SK-MEL-5 (cell line): ENCODE data around the gene PDZD4. TPM values are rescaled to one million over a fixed set of nuclear protein-coding genes. Genes with fewer than 3 reads are reported as not detected.

ENCODE experiments used
- DNase-seq: peaks from one replicate; pipeline ENCODE4 v3.0.0-alpha.2; 2016; ENCODE audit warnings: low read depth, low spot score
- in situ Hi-C: cut with HindIII; loops from 2 replicates; pipeline ENCODE4 v1.10.0; 2016; ENCODE audit warnings: low sequenced_read_pairs, high pct_unique_total_duplicates, low pct_unique_long_range_greater_than_20kb
- total RNA-seq: library from RNA; depleted of rRNA; stranded (reverse); fragments of >200 nt; shearing (Covaris generic); gene quantifications from 2 replicates; pipeline ENCODE4 v1.2.3, GENCODE V29; 2014

The PDZD4 gene
- total RNA-seq, 1 experiment from 2014 or later, result 15.2 TPM

DNA sequence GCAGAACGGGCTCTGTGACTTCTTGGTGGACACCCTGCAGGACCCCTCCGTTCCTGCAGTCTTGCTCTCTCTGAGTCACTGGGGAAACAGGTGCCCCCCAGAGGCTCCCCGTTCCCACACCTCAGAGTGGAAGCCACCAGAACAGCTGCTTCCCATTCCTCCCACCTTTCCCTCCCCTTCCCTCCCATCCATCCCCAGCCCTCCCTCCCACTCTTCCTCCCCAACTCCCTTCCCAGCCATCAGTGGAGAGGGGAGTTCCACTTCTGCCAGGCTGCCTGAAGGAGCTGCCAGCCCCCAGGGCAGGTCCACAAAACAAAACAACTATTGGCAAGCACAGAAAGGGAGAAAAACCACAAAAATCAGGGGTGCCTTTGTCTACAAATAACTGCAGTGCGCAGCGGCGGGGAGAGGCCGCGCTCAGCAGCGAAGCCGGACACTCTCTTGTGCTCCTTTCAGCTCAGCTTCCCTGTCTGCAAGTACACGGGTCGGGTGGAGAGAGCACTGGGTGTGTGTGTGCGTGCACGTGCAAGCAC lies 27.8 kb downstream of the PDZD4 start:
- in situ Hi-C loops, result no loop called here

DNA sequence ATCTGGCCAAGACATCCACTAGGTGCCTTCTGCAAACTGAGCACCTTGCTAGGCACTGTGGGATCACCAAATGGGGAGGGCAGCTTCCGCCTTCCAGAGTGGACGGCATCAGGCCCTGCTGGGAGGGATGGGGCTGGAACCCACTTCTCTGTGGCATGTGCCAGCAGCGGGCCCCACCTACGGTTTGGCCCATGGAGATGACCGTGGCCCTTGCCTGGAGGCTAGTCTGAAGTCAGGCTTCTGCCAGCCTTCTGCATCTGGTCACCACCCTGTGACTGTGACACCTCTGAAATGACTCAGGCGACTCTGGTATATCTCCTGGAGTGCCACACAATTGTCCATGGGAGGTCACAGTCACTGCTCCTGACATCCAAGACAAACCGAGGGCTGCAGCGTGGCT lies 28.7 kb downstream of the PDZD4 start:
- in situ Hi-C loops, result no loop called here
- DNase-seq, result no peak

More for the DNA sequence above, 27.8 kb downstream of the PDZD4 start:
- no peak for DNase-seq

GRCh38 chrX:153800746-153801145 lies 29.6 kb downstream of the PDZD4 start:
- in situ Hi-C loops, result no loop called here

DNA sequence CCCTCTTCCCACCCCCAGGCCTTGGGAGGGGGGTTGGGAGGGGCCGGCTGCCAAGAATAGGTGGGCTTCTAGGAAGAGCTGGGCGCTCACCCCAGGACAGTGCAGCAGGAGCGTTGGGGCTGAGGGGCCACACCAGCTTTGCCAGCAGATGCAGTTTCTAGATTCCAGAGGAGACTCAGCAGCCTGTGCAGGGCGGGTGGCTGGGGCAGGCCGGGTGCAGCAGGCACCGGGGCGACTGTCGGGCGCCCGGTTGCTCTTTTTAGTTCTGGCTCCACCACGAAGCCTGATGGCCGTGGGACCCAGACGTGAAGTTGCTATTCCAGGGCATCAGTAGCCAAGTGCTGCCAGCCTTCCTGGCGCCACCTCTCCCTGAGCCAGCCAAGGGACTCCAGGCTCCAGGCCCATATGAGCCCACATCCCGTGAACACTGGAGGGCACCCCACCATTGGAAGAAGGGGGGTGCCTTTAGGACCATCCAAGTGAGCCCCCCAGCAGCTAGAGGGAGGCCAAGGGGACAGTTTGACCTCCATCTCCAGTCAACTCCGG lies 30.1 kb downstream of the PDZD4 start:
- in situ Hi-C loops, result no loop called here
- no peak for DNase-seq

More at GRCh38 chrX:153800746-153801145, 29.6 kb downstream of the PDZD4 start:
- DNase-seq, result no peak

DNA sequence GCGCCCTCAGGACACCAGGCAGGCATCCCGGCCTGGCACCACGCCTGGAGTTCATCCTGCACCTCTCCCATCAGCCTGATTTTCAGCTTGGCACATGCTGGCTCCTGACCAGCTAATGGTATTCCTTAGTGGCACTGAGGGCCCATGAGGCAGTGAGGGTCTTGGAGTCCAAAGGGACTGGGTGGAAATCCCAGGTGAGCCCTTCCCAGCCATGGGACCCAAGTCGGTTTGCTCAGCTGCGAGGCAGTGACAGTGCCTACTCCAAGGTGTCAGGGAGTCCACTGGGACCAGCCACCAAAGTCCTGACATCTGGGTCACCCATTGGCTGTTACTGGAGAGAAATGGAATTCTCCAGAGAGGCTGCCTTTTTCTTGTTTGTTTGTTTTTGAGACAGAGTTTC lies 31.0 kb downstream of the PDZD4 start:
- no peak for DNase-seq
- in situ Hi-C loops, result no loop called here

DNA sequence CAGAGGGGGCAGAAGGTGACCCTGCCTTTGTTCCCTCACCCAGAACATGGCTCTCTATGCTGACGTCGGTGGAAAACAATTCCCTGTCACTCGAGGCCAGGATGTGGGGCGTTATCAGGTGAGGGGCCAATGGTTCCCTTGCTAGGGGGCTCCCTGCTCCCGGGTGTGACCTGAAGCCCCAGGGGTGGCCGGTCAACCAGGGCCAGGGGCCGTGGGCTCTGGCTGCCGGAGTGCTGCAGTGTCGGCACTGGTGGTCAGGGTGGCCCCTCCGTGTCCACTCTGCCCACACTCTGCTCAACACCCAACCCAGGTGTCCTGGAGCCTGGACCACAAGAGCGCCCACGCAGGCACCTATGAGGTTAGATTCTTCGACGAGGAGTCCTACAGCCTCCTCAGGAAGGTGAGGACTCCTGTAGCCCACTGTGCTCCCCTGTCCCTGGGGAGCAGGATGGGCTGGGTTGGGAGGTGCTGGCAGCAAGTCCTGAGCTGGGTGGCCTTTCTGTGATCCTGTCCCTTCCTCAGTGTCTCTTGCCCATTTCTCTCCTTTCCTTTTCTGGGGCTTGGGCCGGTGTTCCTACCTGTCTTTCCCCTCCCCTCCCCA lies 32.8 kb downstream of the PDZD4 start:
- DNase-seq, result no peak
- in situ Hi-C loops, result no loop called here

GRCh38 chrX:153794897-153795816 lies 35.2 kb downstream of the PDZD4 start:
- in situ Hi-C loops, result no loop called here
- no peak for DNase-seq

DNA sequence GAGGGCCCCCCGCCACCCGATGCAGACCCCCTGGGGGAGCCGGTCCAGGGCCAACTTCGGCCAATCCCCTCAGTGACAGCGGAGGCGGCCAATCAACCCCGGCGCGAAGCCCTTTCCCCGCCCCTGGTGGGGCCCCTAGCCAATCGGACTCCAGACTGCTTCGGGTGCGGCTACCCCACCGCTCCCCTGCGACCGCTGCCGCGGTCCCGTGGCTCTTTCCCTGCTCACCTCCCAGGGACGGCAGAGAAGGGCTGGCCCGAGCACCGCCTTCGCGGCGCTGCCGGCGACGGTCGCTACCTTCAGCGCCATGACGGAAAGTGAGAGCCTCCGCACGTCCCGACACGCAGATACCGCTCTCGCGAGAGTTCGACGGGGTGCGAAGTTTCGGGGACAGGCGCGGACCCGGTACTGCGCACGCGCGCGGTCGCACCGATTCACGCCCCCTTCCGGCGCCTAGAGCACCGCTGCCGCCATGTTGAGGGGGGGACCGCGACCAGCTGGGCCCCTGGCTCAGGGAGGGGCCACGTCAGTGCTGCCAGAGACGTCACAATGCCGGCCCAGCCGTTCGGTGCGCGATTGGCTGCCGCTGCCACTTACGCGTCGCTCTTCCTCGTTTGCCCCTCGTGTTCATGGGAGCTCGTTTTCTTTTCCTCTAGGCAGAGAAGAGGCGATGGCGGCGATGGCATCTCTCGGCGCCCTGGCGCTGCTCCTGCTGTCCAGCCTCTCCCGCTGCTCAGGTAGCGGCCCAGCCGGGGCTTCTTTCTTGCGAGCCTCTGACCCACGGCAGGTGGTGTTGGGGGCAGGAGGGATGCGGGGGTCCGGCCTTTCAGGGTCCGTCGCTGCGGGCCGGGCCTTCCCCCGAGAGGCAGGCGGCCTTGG lies 36.1 kb downstream of the PDZD4 start, which contains the start of the genes IDH3G and SSR4:
TSS of gene IDH3G (minus strand) at position 358 of the 879 bp plus-strand sequence. CDS start at position 309, 49 bp downstream.
TSS of gene SSR4 (plus strand) at position 651 of the 879 bp plus-strand sequence. CDS start at position 671, 20 bp downstream.
- DNase-seq, result peak; percentile 91
- in situ Hi-C loops, result no loop called here

- in situ Hi-C loops, result no loop called here
- peak; percentile 9 for DNase-seq
Observed at GRCh38 chrX:153793291-153793690, 37.1 kb downstream of the PDZD4 start.

DNA sequence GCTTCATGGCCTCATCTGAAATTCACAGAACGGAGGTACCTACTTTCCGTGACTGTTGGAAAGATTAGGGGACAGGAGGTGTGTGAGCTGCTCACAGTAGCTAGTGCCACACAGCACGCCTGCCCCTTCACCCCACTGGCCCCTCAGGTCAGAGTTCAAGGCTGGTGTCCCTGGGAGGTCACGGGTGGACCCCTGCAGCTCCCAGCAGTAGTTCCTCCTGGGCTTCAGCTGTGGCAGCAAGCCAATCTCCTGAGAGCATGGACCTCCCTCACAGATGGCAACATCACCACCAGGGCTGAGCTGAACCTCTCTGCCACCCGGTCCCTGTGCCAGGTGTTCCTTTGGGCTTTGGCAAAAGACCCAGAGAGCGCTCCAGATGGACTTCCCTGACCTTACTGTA lies 38.0 kb downstream of the PDZD4 start:
- no peak for DNase-seq
- in situ Hi-C loops, result no loop called here

DNA sequence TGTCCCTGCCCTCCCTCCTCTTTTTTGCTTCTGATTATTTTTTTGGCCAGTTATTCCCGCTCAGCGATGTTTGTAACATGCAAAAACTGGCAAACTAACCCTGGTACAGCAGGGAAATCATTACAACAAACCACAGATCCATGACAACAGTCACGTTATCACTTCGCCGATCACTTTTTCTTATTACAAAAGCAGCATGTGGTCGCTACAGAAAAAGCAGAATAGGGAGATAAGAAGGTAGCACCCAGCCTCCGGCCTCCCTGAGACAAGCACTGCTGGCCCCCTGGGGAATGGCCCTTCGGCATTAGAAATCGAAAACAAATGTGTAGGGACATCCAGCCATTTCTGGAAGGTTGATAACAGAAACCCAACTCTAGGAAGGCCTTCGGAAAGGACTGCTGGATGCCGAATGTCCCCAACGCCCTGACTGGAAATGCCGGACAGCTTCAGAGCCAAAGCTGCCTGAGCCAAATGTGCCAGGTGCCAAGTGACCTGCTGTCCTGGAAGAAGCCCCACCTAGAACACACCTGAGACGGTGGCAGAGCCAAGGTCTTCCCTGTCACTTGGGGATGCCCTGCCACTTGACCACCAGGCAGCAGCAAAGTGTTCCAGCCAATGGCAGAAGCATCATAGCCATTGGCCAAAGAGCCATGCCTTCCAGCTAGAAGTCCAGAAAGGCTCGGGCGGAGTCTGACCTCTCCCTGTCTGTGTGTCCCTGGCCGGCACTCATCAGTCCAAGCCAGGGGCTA lies 39.1 kb downstream of the PDZD4 start:
- DNase-seq, result no peak
- in situ Hi-C loops, result no loop called here

- no peak for DNase-seq
- in situ Hi-C loops, result no loop called here
Observed at GRCh38 chrX:153789654-153790053, 40.7 kb downstream of the PDZD4 start.

DNA sequence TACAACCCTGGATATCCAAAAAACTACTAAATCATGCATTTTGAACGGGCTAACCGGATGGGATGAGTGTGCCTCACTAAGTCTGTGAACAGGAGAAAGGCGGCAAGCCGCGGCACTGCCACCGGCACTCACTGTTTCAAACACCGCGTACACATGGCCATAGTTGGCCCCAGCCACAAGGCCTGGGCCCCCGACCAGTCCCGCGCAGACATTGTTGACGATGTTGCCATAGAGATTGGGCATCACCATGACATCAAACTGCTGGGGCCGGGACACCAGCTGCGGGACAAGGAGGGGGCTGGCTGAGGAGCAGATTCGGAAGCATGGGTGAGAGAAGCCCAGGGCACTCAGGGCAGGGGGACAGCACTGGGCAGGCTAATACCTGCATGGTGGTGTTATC lies 43.7 kb downstream of the PDZD4 start:
- in situ Hi-C loops, result no loop called here

DNA sequence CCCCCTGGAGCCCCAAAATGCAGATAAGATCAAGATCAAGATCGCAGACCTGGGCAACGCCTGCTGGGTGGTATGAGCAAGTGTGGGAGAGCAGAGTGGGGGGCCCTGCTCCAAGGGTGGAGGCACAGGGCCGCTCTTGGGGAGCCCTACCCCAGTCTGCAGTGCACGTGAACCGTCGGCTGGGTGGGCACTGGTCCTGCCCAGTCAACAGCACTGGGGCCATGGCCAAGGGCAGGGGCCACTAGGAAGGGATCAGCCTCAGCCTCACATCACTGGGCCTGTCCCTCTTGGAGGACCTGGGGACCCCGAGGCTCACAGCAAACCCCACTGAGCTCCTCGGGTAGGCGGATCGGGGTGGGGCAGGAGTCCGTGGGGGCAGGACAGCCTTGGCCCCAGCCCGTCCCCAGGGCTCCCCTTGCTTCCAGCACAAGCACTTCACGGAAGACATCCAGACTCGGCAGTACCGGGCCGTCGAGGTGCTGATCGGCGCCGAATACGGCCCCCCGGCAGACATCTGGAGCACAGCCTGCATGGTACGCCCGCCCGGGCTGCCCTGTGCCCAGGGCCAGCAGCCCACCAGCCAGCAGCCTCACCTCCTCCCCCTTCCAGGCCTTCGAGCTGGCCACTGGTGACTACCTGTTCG lies 45.9 kb downstream of the PDZD4 start:
- DNase-seq, result no peak
- in situ Hi-C loops, result no loop called here

More for the DNA sequence above, 43.7 kb downstream of the PDZD4 start:
- DNase-seq, result no peak

- no peak for DNase-seq
- in situ Hi-C loops, result no loop called here
Observed at GRCh38 chrX:153783378-153784013, 46.8 kb downstream of the PDZD4 start.

DNA sequence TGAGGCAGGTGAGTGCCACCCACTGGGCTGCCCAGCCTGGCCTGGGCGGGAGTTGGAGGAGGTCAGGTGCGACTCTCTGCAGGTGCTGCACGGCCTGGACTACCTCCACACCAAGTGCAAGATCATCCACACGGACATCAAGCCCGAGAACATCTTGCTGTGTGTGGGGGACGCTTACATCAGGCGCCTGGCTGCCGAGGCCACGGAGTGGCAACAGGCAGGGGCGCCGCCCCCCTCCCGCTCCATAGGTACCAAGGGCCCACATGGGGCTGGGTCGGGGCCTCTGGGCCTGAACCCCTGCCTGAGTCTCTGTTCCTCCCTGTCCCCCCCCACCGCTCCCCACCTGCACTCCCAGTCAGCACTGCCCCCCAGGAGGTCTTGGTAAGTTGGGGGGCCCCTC lies 47.5 kb downstream of the PDZD4 start:
- in situ Hi-C loops, result no loop called here
- DNase-seq, result no peak
